Right forelimb (tissue), 1 donor: Measurements from ENCODE around the gene KCND3.

Experiments
- DNase-seq: peaks from one replicate; pipeline ENCODE4 v3.0.0-alpha.2; 2018

KCND3 gene

DNA sequence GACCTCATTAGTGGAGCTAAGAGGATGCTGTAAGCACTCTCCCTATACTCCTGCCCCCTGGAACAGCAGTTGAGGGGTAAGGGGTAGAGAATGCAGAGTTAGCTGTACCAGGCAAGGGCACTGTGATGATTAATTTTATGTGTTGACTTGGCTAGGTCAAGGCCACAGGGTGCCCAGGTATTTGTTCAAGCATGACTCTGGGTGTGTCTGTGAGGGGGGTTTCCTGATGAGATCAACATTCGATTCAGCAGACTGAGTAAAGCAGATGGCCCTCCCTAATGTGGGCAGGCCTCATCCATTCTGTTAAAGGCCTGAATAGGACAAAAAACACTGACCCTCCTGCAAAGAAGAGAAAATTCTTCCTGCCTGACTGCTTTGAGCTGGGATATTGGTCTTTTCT lies 110.8 kb downstream of the KCND3 start:
- DNase-seq, result no peak

DNA sequence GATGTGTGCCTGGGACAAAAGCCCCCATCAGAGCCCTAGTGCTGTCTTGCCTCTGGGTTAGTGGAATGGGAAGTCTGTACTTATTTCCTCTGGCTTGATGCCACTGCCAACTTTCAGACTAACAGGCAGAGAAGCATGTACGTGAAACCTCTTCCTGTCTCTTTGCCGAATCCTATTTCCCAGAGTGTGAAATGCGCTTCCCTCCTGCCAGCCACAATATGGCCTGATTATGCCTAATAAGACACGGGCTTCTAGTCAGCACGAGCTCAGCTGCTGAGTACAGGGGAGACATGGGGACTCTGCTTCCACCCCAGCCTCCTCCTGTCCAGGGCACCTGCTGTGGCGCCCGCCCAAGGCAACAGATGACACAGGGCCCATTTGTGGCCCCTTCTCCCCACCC lies 111.4 kb downstream of the KCND3 start:
- DNase-seq, result no peak

DNA sequence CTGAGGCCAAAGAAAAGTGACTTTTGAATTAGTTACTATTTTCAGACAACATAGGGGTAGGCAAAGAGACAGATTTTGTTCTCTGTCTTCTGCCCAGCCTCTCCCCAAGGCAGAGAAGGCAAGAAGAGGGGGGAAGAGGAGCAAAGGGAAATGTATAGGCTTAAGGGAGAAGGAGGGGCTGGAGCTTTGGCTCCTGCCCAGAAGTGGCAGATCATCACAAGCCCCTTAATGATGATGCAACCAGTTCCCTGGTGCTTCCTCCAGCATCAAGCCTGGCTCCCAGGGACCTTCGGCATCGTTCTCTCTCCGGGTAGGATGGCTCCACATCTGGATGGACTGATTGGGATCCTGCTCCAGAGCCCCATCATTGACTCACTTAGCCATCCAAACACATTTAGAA lies 112.8 kb downstream of the KCND3 start:
- DNase-seq, result no peak

DNA sequence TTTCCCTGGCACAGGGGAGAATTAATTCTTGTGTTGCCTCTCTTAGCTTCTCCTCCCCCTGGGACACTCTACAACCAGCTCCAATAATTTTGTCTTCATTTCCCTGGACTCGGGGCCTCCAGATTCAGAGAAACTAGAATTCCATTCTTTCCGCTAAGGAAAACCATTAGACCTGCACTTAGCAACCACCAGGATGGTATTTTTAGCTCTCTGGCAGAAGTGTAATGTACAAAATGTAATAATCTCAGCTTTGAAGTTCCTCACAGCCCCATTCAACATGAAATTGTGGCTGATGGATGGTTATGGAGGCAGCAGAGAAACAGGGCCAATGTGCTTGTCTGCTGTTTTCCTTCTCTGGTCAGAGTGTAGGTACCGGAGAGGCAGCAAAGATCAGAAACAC lies 113.8 kb downstream of the KCND3 start:
- no peak for DNase-seq

DNA sequence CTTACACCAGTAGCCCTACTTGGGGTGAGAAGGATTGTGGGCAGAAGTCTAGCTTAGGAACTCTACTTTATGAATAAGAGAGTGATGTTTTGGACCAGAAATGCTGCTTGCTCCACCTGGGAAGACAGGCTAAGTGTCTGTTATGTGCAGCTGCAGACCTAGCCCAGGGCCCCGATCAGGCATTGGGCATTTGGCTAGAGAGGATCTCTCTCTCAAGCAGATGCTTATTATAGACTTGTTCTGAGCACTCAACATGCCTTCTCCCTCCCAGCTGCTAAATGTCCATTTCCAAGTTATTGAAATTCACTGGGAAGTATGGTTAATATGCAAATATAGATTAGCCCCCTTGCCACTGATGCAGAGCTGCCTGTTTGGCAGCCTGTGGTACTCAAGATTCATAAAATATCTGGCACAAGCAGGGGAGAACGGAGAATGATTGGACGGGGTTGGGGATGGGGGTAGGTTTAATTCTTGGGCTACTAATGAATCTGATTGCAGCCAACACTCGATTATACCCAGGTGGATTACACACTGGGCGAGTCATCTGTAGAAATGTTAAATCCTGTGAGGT lies 115.9 kb downstream of the KCND3 start:
- DNase-seq, result no peak

DNA sequence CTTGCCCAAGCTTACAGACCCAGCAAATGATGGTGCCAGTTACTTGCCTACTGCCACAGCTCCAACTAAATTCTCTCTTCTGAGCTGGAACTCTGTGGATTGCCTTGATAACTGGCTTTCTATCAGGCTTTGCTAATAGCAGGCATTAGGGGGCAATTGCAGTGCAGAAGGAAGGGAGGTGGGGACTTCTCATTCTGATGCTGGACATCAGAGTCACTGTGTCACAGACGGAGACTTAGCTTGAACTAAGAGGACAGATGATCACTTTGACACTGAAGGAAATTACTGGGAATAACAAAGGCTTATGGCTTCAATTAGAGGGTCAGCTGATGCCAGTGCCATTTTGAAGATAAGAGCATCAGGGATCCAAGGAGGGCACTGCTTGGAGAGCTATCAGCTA lies 119.3 kb downstream of the KCND3 start:
- no peak for DNase-seq

DNA sequence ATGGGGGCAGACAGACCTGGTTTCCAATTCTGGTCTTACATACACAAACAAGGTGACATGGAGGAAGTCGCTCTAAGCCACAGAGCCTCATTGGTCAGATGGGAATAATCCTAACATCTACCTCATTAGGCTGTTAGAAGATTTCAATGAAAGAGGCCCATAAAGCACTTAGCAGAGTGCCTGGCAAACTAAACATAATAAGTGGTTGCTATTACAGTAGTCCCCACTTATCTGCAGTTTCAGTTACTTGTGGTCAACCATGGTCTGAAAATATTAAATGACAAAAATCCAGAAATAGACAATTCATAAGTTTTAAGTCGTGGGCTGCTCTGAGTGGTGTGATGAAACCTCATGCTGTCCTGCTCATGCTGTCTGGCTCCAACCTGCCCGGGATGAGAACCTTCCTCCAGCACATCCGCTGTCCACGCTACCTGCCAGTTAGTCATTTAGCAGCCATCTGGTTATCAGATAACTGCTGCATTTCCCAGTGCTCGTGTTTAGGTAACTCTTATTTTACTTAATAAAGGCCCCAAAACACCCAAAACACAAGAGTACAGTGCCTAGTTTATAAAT lies 121.5 kb downstream of the KCND3 start:
- no peak for DNase-seq

DNA sequence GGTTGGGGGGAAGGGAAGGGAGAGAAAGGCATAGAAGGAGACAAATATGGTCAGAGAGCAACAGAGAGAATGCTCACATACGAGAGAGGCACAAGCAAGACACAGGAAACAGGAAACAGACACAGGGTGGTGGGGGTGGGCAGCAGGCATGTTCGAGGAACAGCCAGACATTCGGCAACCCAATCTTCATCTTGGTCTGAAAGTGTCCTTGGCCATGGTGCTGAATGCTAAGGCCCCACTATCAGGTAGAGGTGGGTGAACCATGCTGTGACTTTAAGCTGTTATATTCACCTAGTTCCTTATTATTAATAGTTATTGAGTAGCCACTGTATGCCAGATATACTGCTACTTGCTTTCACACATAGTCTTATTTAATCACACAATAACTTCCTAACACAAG lies 124.6 kb downstream of the KCND3 start:
- no peak for DNase-seq

DNA sequence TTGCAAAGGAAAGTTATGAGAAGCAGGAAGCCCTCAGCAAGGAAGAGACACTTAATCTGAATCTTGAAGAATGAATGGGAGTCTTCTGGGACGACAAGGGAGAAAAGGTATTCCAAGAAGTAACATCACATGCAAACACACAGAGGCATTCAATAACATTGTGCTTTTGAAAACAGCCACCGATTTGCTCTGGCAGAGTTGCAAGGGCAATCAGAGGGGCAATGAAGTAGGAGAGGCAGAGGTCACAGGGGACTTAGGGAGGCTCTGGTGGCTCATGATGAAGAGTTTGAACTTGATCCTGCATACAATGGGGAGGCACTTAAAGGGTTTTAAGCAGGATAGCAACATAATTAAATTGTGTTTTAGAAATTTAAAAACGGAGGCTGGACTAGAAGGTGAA lies 126.1 kb downstream of the KCND3 start:
- no peak for DNase-seq

DNA sequence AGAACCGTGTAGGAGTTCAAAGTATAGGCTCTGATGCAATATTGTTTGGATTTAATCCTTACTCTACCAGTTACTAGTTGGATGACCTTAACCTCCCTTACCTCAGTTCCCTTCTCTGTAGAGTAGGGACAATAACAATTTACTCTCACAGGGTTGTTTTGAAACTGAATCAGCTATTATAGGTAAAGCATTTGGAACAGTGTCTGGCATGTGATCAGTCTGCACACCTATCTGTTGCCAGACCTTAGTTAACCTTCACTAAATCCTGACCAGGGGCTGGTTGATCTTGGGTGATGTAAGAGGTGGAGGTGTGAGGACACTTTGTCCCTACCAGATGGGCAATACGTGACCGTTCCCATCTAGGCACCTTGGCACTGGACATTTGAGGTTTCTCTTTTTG lies 126.9 kb downstream of the KCND3 start:
- no peak for DNase-seq

DNA sequence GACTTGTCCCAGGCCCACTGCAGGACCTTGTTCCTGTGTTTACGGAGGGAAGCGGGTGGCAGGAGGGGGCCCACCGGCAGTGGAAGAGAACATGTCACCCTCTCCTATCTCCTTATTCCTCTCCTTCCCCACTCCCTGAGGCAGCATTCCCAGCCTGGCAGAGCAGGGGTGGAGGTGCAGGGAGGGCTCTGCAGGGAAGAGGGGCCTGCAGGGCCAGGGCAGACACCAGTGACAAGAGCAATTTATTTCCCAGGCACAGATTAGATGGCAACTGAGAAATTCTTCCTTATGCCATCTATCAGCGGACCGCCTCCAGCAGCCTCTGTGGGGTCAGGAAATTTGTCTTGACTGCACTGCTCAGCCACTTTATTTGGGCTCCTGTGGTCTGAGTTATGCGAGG lies 127.9 kb downstream of the KCND3 start:
- no peak for DNase-seq

DNA sequence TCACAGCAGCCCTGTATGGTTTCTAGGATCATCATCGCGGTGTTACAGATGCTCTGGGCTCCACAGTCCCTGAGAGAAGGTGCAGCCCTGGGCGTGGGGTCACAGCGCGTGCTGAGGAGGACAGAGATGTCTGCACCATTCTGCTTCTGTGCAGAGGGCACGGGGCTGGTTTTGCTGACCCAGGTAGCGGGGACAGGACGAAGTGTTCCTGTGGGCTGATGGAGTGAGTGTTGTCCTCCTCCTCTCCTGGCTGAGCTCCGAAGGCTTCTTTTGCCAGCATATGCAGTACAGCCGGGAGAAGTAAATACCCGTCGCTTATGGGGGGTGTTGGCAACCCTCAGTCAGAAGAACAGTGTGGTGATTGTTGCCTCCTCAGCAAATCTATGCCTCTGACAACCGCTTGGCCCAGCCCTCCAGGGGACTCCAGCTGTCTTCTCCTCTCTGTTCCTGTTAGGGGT lies 132.2 kb downstream of the KCND3 start:
- no peak for DNase-seq

DNA sequence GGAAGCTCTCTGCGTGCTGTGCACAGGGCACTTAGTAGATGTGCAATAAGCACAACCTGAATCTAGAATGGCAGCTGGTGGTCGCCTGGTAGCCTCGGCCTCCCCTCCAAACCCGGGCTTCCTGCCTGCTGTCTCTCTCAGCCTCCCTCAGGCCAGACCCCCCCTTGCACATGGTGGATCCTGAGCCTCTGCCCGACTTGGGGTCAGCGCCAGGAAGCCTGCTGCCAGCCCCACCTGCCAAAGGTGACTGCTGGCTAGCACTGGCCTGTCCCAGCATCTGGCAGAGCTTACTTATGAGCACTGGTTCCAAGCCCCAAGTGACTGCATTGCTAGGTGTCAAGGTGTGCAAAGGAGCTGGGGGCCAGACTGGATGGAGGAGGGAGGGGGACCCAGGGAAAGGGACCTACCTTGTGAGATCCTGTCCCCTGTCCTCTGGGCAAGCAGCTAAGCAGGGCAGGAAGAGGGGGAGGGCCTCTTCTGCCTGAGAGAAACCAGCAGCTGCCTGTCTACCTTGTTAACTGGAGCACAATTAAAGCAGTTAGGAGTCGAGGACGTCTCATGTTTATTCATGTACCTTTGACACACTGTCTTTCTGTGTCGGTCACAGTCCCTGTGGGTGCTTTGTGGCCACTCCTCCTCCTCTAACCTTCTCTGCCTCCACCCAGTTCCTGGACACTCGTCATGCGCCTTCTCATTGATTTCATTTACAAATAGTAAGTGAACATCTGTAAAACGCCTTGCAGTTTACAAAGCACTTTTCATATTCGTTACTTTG lies 132.9 kb downstream of the KCND3 start:
- DNase-seq, result no peak

DNA sequence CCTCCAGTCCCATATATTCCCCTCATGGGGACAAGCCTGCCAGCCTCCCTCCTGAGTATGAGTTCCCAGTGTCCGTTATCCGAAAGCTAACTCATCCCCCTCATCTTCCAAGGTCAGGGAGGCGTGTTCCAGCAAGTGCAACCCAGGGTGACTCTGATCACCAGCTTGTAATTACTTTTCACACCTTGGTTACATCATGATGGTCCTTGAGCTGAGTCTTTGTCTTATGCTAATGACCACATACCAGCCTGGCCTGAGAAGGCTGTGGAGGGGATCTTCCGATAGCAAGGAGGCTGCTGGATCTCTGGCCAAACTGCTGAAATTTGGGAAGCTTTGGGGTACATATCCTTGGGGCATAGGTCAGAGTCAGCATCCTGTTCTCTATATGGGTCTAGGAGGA lies 134.2 kb downstream of the KCND3 start:
- DNase-seq, result no peak

DNA sequence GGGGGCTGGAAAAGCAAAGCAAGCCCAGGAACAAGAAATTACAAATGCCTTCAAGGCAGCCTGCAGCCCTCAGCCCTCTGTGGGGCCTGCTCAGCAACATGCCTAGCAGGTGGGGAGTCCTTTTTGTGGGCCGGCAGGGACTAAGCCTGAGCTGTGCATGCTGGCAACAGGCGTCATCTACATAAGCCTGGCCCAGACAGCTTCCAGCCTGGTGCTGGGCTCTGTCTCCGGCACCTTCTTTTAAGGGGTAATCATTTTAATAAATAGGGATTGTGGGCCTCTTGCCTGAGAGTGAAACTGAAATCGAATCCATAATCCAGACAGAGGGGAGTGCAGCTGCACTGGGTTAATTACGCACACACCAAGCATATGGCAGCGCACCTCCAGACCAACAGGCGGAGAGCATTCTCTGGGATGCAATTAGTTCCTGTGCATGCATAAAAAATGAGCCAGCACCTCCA lies 137.2 kb downstream of the KCND3 start:
- no peak for DNase-seq

DNA sequence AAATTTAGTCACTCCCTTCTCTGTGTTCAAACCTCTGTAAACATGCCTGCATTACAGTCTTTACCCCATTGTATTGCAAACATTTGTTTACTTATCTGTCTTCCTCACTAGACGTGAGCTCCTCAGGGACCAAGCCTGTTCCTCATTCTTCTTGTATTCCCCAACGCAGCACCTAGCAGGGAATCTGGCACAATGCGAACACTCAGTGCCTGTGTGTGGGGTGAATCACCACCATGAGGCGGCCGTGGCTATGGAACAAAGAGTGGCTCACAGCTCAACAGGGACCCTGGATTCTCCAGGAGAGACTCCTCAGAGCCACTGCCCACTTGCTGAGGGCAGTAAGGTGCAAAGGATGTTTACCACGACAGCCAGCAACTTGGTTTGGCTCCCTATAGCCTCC lies 137.9 kb downstream of the KCND3 start:
- no peak for DNase-seq

DNA sequence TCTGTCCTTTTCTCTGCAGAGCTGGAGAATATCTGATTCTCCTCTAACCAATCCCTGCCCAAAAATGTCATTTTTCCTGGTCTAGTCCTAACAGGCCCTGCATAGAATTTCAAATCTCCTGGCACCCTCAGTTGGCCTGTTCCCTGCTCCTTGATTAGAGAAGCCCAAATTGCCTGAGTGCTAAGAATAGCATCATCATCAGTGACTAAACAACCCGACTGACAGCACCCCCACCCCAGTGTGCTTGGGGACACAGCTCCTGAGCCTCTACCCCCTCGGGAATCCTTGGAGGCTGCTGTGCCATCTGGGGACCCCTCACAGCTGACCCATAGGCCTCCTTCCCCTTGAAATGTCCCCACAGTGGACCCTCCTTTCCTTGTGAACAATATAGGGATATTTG lies 139.4 kb downstream of the KCND3 start:
- no peak for DNase-seq

DNA sequence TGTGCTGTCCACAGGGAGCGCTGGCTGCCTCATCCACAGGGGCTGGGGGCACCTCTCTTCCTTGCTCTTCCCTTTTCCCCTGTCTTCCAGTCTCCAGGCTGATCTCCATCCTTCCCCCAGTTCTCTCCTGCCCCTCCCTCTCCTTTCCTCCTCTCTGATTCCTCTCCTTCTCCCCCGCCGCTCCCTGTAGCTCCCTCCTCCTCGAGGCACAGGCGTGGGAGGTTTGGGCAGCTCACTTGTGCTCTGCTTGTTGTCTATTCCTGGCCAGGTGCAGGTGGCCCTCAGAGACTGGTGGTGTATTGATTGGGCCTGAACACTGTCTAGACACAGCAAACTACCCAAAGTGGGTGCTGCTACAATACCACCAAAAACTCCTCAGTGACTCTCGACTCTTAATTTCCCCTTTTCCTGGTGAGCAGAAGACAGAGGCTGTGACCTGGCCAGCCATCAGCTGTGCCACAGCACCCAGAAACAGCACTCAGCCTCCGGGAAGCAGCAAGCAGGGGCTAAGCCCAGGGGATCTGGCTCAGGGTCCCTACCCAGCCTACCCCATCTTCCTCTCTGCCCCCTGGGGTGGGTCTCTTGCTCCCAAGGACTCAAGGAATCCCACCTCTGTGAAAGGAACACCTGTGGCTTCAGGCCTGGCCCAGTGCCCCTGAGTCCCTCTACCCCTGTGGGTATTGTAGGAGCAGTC lies 140.5 kb downstream of the KCND3 start:
- DNase-seq, result no peak

DNA sequence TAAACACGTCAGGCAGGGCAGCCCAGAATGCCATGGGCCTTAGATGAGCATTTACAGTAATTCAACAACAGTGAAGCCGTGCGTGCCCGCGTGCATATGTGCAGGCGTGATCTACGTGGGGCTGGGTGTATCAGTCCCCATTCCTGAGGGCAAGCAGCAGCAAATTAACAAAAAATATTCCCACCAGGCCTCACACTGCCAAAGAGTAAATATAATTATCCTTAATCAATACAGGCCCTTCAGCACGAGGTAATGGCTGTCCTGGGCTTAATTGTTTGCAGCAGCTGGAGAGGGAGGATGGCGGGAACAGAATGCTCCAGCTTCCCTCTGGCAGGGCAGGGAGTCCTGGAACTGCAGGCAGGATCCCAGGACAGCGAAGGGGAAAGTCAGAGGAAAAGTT lies 142.0 kb downstream of the KCND3 start:
- DNase-seq, result no peak

DNA sequence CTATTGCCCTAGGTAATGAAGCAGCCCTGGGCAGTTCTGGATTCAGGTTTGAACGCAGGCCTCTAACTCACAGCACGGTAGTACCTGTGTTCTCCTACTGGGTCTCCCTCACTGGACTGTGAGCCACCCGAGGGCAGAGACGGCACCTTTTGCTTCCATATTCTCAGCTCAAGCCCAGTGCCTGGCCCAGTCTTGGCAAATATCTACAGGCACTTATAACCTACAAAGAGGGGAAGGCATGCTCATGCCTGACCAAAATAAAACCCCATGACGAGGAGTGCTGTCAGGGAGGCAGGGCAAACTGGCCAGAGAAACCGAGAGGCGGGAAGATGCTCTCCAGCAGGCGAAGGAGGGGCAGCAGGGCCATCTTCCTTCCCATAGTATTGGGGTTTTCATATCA lies 142.6 kb downstream of the KCND3 start:
- no peak for DNase-seq

DNA sequence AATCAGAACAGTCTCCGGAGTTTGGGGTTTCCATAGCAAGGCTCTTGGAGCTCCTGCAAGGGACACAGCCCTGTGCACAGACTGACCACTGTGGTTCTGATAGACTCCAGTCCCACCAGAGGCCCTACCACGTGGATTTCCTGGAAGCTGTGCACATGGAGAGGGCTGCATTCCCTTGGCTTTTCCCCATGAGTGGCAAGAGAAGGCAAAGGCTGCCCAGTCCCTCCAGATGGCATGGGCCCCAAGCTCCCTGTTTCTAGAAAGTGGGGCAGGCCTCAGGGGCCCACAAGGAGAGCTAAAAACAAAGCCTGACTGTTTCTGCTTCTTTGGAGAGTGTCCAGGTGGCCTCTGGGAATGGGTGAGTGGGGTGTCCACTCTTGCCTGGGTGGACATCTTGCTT lies 146.3 kb downstream of the KCND3 start:
- DNase-seq, result no peak

DNA sequence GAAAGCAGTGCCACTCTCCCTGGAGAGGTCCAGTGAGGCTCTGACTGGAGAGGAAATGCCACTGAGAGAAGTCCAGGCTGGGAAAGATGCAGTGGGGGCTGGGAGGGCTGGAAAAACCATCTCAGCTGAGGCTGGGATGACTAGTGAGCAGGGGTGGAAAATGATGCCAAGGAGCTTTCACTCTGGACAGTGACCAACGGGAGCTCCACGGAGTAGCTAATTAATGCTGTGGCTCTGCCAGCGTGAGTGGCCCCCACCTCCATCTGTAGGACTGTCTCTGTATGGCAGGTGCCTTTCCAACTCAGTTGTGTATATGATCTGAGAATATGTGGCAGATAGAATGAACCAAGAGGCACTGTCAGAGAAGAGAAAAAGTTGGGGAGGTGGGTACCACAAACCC lies 147.1 kb downstream of the KCND3 start:
- no peak for DNase-seq

DNA sequence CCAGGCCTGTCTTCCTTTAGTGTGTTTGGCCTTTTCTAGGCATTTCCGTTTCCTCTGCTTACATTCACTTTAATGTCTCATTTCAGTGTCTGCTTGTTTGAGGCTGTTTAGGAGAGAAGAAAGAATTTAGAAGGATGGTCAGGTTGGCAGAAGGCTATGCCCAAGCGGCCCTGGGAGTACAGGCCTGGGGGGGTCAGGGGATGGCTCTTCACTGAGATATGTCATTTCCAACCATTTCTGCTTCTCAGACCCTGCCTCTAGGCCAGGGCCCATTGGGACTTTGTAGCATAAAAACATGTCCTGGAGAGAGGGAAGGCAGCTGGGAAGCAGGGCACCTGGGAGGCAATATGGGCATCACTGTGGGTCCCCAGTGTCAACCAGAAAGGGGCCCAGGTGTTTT lies 147.7 kb downstream of the KCND3 start:
- DNase-seq, result no peak

DNA sequence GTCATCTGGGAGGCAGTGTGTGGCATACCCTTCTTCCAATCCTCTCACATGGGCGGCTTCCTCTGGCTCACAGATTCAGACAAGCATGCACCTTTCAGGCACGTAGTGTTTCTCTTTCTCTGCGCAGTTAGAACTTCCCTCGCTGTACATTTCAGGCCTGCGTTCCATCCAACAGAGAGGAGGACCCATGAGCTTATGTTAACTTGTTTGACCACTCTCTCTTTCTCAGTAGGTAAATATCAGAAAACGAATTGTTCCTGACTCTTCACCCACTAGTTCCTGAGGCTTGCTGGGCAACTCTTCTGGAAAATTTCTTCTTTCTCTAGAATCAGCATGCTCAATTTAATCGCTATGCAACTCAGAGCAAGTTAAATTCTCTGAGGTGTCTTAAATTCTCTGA lies 148.3 kb downstream of the KCND3 start:
- no peak for DNase-seq
